NT2/D1 (cell line): ENCODE measurements around the gene SPATA12.

Experiments used
- SUZ12 ChIP-seq: IDR thresholded peaks from 2 replicates; pipeline ENCODE4 v1.6.1; 2011; ENCODE audit not compliant: insufficient read length, insufficient read depth; ENCODE audit errors: extremely low read depth
- YY1 ChIP-seq: IDR thresholded peaks from 2 replicates; pipeline ENCODE4 v1.6.1; 2011; ENCODE audit not compliant: insufficient read length, insufficient read depth
- ZNF274 ChIP-seq: IDR thresholded peaks from 2 replicates; pipeline ENCODE4 v1.6.1; 2011; ENCODE audit warnings: mild to moderate bottlenecking, low read depth, low read length

DNA sequence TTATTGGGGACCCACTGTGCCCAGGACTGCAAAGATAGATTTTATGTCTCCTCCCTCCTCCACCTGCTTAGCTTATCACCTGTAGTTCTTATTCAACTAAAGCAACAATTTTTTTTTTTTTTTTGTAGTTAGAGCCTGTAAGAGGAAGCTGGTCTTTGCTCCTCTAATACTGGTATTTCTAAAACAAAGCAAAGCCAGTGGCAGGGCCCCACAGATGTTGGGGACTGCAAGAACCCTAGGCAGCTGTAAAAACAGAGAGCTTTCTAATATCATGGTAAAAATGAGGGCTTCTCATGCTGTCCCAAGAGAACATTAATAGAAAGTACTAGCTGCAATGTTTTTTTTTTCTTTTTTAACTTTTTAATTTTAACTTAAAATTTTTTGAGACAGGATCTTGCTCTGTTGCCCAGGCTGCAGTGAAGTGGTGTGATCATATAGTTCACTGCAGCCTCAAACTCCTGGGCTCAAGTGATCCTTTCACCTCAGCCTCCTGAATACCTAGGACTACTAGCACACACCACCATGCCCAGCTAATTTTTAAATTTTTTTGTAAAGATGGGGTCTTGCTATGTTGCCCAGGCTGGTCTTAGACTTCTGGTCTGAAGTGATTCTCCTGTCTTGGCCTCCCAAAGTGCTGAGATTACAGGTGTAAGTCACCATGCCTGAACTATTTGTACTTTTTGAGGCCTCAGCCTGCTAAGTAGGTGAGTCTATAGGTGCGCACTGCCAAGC is 27.1 kb downstream of the SPATA12 start:
- TF ChIP-seq YY1: no peak
- no peak for TF ChIP-seq ZNF274
- no peak for TF ChIP-seq SUZ12
